ENCODE measurements around the gene E2F7. TPM values are rescaled to one million over a fixed set of nuclear protein-coding genes. Genes with fewer than 3 reads are reported as not detected.

The E2F7 gene
- total and polyA plus RNA-seq, 2 of the 13 experiments (the other 11 are each of a cell fraction or from before 2014, with no cell fraction given) = 1.7 to 7.3 TPM

- TF ChIP-seq, protein P1, sequence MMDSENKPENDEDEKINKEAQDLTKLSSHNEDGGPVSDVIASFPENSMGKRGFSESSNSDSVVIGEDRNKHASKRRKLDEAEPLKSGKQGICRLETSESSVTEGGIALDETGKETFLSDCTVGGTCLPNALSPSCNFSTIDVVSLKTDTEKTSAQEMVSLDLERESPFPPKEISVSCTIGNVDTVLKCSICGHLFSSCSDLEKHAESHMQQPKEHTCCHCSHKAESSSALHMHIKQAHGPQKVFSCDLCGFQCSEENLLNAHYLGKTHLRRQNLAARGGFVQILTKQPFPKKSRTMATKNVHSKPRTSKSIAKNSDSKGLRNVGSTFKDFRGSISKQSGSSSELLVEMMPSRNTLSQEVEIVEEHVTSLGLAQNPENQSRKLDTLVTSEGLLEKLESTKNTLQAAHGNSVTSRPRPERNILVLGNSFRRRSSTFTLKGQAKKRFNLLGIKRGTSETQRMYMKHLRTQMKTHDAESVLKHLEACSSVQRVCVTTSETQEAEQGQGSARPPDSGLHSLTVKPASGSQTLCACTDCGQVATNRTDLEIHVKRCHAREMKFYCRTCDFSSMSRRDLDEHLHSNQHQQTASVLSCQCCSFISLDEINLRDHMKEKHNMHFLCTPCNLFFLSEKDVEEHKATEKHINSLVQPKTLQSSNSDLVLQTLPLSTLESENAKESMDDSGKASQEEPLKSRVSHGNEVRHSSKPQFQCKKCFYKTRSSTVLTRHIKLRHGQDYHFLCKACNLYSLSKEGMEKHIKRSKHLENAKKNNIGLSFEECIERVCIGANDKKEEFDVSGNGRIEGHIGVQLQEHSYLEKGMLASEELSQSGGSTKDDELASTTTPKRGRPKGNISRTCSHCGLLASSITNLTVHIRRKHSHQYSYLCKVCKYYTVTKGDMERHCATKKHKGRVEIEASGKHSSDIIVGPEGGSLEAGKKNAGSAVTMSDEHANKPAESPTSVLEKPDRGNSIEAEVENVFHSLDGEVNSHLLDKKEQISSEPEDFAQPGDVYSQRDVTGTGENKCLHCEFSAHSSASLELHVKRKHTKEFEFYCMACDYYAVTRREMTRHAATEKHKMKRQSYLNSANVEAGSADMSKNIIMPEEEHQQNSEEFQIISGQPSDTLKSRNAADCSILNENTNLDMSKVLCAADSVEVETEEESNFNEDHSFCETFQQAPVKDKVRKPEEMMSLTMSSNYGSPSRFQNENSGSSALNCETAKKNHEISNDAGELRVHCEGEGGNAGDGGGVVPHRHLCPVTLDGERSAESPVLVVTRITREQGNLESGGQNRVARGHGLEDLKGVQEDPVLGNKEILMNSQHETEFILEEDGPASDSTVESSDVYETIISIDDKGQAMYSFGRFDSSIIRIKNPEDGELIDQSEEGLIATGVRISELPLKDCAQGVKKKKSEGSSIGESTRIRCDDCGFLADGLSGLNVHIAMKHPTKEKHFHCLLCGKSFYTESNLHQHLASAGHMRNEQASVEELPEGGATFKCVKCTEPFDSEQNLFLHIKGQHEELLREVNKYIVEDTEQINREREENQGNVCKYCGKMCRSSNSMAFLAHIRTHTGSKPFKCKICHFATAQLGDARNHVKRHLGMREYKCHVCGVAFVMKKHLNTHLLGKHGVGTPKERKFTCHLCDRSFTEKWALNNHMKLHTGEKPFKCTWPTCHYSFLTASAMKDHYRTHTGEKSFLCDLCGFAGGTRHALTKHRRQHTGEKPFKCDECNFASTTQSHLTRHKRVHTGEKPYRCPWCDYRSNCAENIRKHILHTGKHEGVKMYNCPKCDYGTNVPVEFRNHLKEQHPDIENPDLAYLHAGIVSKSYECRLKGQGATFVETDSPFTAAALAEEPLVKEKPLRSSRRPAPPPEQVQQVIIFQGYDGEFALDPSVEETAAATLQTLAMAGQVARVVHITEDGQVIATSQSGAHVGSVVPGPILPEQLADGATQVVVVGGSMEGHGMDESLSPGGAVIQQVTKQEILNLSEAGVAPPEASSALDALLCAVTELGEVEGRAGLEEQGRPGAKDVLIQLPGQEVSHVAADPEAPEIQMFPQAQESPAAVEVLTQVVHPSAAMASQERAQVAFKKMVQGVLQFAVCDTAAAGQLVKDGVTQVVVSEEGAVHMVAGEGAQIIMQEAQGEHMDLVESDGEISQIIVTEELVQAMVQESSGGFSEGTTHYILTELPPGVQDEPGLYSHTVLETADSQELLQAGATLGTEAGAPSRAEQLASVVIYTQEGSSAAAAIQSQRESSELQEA (CRISPR knock-in tag; IDR thresholded peaks at IDR 0.05; ENCODE audit: not compliant biosample characterization) = no peak
- TF ChIP-seq ZNF225 (CRISPR knock-in tag; IDR thresholded peaks at IDR 0.05) (no peak), ZNF879 (CRISPR knock-in tag; IDR thresholded peaks at IDR 0.05) (no peak), RXRB (CRISPR knock-in tag; IDR thresholded peaks at IDR 0.05; ENCODE audit: borderline replicate concordance) (no peak), GPN1 (CRISPR knock-in tag; IDR thresholded peaks at IDR 0.05; ENCODE audit: borderline replicate concordance) (no peak)
These were observed 17.8 kb downstream of the E2F7 start (continued) for GRCh38 chr12:77047341-77048109.
